ENCODE measurements around the gene DVL1. TPM values are rescaled to one million over a fixed set of nuclear protein-coding genes. Genes with fewer than 3 reads are reported as not detected.
A peak's percentile ranks its signal among the peaks of the same experiment; 100 is the strongest.

The DVL1 gene
- total and polyA plus RNA-seq, 2 of the 13 experiments (the other 11 are each of a cell fraction or from before 2014, with no cell fraction given) = 30.8 to 60.4 TPM

- TF ChIP-seq GTF3A (CRISPR knock-in tag; conservative IDR thresholded peaks at IDR 0.05) = no peak
- TF ChIP-seq, protein P1, sequence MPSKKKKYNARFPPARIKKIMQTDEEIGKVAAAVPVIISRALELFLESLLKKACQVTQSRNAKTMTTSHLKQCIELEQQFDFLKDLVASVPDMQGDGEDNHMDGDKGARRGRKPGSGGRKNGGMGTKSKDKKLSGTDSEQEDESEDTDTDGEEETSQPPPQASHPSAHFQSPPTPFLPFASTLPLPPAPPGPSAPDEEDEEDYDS (CRISPR knock-in tag; IDR thresholded peaks at IDR 0.05) = no peak
These were observed 42.5 kb downstream of the DVL1 start (continued) for GRCh38 chr1:1306661-1307260.

- Histone ChIP-seq H3K4me2 (ENCODE audit: low read depth, low read length) (peak overlapping the region; percentile 98), H3K79me2 (ENCODE audit: insufficient read depth, low read length) (peaks cover 15% of the 10 kb centered on the region), H3K9ac (ENCODE audit: insufficient read depth, low read depth, low read length) (peak overlapping the region; percentile 88), H3K27me3 (ENCODE audit: control insufficient read depth in 1 of 2, insufficient read depth in 2 of 2, low read length in 2 of 2) (no peaks in the 10 kb centered on the region), H3K27ac (ENCODE audit: extremely low read length, insufficient read depth, low read length) (peak overlapping the region; percentile 79), H3K9me3 (ENCODE audit: low read length) (no peaks in the 10 kb centered on the region), H2AFZ (ENCODE audit: low read length) (no peak overlapping the region), H3K4me3 (replicated peaks in 1 of 3; ENCODE audit: insufficient read depth in 1 of 3, low read depth in 2 of 3, low read length in 3 of 3) (peak overlapping the region; percentile 77 to 93 (median 91)), H3K36me3 (replicated peaks in 1 of 2; ENCODE audit: control insufficient read depth in 1 of 2, insufficient read depth in 2 of 2, low read length in 2 of 2) (peaks cover 2 to 11% of the 10 kb centered on the region in 2 experiments; a peak in 1 of 5 replicates), H3K4me1 (ENCODE audit: insufficient read depth, low read length) (peaks cover 37% of the 10 kb centered on the region), H4K20me1 (ENCODE audit: insufficient read depth, low read length) (no peaks in the 10 kb centered on the region; the same call in 1 of the 2 replicates)
- 3% methylated on average over 7 of the region's 11 CpGs for WGBS (ENCODE audit: low lambda C conversion rate)
- intact Hi-C loops (cut with micrococcal nuclease; ENCODE audit: unreplicated experiment) (no loop called here), in situ Hi-C loops (cut with HindIII; ENCODE audit: extremely low pct_ligation_motif_present, low pct_unique_long_range_greater_than_20kb) (no loop called here)
- peak; percentile 35 for ATAC-seq
- FAIRE-seq = peak; percentile 18
- POLR2A ChIA-PET = interaction anchor here (0.9 to 2.0 kb wide), 7 partner anchors 12 to 181 kb away, joined by 3 to 11 read pairs (median 3); partner anchors contain the start of genes ANKRD65 and UBE2J2
- DNase-seq (ENCODE audit: low spot score) = peak; percentile 60
- CTCF ChIA-PET (ENCODE audit: low intra/inter-chr PET ratio, low total read pairs) = no interaction called here
- no TSS peak for BruUV-seq (replicated peaks)
- 0 out of 2 replicates have a peak, but pooled peaks have one; percentile 22 for TF ChIP-seq KMT2B (CRISPR knock-in tag; IDR thresholded peaks at IDR 0.05)
- TF ChIP-seq KMT2A (CRISPR knock-in tag; IDR thresholded peaks at IDR 0.05) = peak; percentile 54; the same call in 1 of the 2 replicates
- TF ChIP-seq ZNF710 (CRISPR knock-in tag; IDR thresholded peaks at IDR 0.05; ENCODE audit: borderline replicate concordance) = no peak
- TF ChIP-seq NFE2L2 (IDR thresholded peaks at IDR 0.05; ENCODE audit: low read length) = no peak
- TF ChIP-seq, protein P2, sequence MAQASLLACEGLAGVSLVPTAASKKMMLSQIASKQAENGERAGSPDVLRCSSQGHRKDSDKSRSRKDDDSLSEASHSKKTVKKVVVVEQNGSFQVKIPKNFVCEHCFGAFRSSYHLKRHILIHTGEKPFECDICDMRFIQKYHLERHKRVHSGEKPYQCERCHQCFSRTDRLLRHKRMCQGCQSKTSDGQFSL (CRISPR knock-in tag; IDR thresholded peaks at IDR 0.05) = peak; percentile 63; the same call in 1 of the 2 replicates
- TF ChIP-seq ZNF724P (CRISPR knock-in tag; IDR thresholded peaks at IDR 0.05; ENCODE audit: borderline replicate concordance) = no peak
- peak; percentile 22; the same call in 1 of the 2 replicates for TF ChIP-seq ZC3H13 (CRISPR knock-in tag; IDR thresholded peaks at IDR 0.05)
- TF ChIP-seq MTA1 (CRISPR knock-in tag; IDR thresholded peaks at IDR 0.05; ENCODE audit: borderline replicate concordance) = 0 out of 2 replicates have a peak, but pooled peaks have one; percentile 1
- TF ChIP-seq GLI4 (CRISPR knock-in tag; IDR thresholded peaks at IDR 0.05; ENCODE audit: borderline replicate concordance) = 0 out of 2 replicates have a peak, but pooled peaks have one; percentile 28
- 0 out of 2 replicates have a peak, but pooled peaks have one; percentile 12 for TF ChIP-seq CBFB (CRISPR knock-in tag; IDR thresholded peaks at IDR 0.05)
- 0 out of 2 replicates have a peak, but pooled peaks have one; percentile 2 for TF ChIP-seq POLR2AphosphoS5 (IDR thresholded peaks at IDR 0.05; ENCODE audit: low read depth, low read length)
- peak; percentile 46; the same call in 1 of the 2 replicates for TF ChIP-seq AFF4 (CRISPR knock-in tag; IDR thresholded peaks at IDR 0.05)
- TF ChIP-seq MXD4 (CRISPR knock-in tag; IDR thresholded peaks at IDR 0.05) = 0 out of 2 replicates have a peak, but pooled peaks have one; percentile 17
These were observed 43.1 kb downstream of the DVL1 start for GRCh38 chr1:1306070-1306660.

Measured in HepG2 (cell line).